OCI-LY1 (cell line): ENCODE results near the gene PTPRN2.

Experiments
- H2AFZ ChIP-seq: fragments of 200-600 bp; sonication (generic), shearing (Covaris generic); 2 replicates; pipeline ENCODE4 v1.6.0; 2014; ENCODE audit warnings: antibody characterized with exemption, mild to moderate bottlenecking, low read length
- H3F3A ChIP-seq: fragments of 200-600 bp; sonication (generic), shearing (Covaris generic); 2 replicates; pipeline ENCODE4 v1.6.0; 2014; ENCODE audit warnings: mild to moderate bottlenecking, antibody characterized with exemption, low read length, moderate library complexity; ENCODE audit not compliant: insufficient read depth
- H3K27ac ChIP-seq: fragments of 200-600 bp; sonication (generic); 2 replicates; pipeline ENCODE4 v1.5.1; 2014; ENCODE audit warnings: low read length, mixed run types, mild to moderate bottlenecking, low read depth; ENCODE audit not compliant: poor library complexity, severe bottlenecking
- H3K27me3 ChIP-seq: fragments of 200-600 bp; sonication (generic); 2 replicates; pipeline ENCODE4 v1.6.0; 2014; ENCODE audit warnings: antibody characterized with exemption, mild to moderate bottlenecking, low read length, moderate library complexity; ENCODE audit not compliant: insufficient read depth
- H3K36me3 ChIP-seq: fragments of 200-600 bp; sonication (generic); 2 replicates; pipeline ENCODE4 v1.6.1; 2014; ENCODE audit warnings: mild to moderate bottlenecking, antibody characterized with exemption, low read length, moderate library complexity, mixed read lengths; ENCODE audit not compliant: insufficient read depth
- H3K4me1 ChIP-seq: fragments of 200-600 bp; sonication (generic); 2 replicates; pipeline ENCODE4 v1.5.1; 2014; ENCODE audit warnings: mild to moderate bottlenecking, low read length, moderate library complexity; ENCODE audit not compliant: insufficient read depth, severe bottlenecking
- H3K4me2 ChIP-seq: fragments of 200-600 bp; sonication (generic), shearing (Covaris generic); 2 replicates; pipeline ENCODE4 v1.6.1; 2014; ENCODE audit warnings: low read length
- H3K4me3 ChIP-seq: fragments of 200-600 bp; sonication (generic); 2 replicates; pipeline ENCODE4 v1.5.1; 2014; ENCODE audit warnings: low read length, low read depth, mild to moderate bottlenecking, mixed read lengths; ENCODE audit not compliant: poor library complexity, severe bottlenecking
- H3K79me2 ChIP-seq: fragments of 200-600 bp; shearing (Covaris generic); 2 replicates; pipeline ENCODE4 v1.6.1; 2016; ENCODE audit warnings: mixed run types, low read length, mixed read lengths; ENCODE audit not compliant: insufficient read depth
- H3K9ac ChIP-seq: fragments of 200-600 bp; sonication (generic), shearing (Covaris generic); 2 replicates; pipeline ENCODE4 v1.6.1; 2014; ENCODE audit warnings: mild to moderate bottlenecking, low read length, mixed read lengths
- H3K9me2 ChIP-seq: fragments of 200-600 bp; sonication (generic), shearing (Covaris generic); 2 replicates; pipeline ENCODE4 v1.6.1; 2014; ENCODE audit warnings: low read depth, mild to moderate bottlenecking, low read length, mixed read lengths
- H3K9me3 ChIP-seq: fragments of 200-600 bp; shearing (Covaris generic); 2 replicates; pipeline ENCODE4 v1.6.1; 2014; ENCODE audit warnings: low read length, mixed read lengths
- H4K20me1 ChIP-seq: fragments of 200-600 bp; sonication (generic), shearing (Covaris generic); 2 replicates; pipeline ENCODE4 v1.6.0; 2016; ENCODE audit warnings: mild to moderate bottlenecking, low read length; ENCODE audit not compliant: insufficient read depth
- EZH2 ChIP-seq: fragments of 200-600 bp; sonication (generic), shearing (Covaris generic); IDR thresholded peaks from 2 replicates; pipeline ENCODE4 v1.8.0; 2017; ENCODE audit warnings: borderline replicate concordance, mixed run types, mild to moderate bottlenecking, antibody characterized with exemption, low read length, moderate library complexity, mixed read lengths
- TF ChIP-seq, protein P1 (sequence below): fragments of 200-600 bp; sonication (generic), shearing (Covaris generic); IDR thresholded peaks from 2 replicates; pipeline ENCODE4 v1.5.1; 2017; ENCODE audit warnings: mild to moderate bottlenecking, antibody characterized with exemption, low read length, moderate library complexity, mixed read lengths

The PTPRN2 gene

DNA sequence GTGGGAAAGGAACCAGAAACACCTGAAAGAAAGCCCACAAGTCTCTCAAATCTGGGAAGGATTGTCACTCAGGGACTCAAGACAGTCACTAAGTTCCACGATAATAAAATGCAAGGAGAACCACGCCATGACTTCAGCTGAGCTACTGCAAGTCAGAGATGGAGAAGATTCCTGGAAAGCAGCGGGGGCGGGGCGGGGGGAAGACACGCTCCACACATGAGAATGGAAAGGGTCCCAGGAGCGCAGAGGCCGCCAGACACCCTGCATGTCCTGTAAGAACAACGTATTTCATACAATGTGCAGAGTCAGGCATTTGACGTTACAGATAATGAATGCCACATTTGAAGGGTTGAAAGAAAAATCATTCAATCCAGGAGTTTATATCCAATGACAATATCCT, 448.1 kb downstream of the PTPRN2 start:
- Histone ChIP-seq H3K36me3 (no peaks in the 10 kb centered on the region), H3K4me1 (no peaks in the 10 kb centered on the region), H3K27me3 (no peaks in the 10 kb centered on the region), H3K27ac (no peak overlapping the region), H3K4me2 (no peak overlapping the region), H4K20me1 (no peaks in the 10 kb centered on the region), H2AFZ (no peak overlapping the region), H3K79me2 (no peaks in the 10 kb centered on the region), H3K9ac (no peak overlapping the region), H3K9me2 (no peaks in the 10 kb centered on the region), H3K4me3 (no peak overlapping the region), H3K9me3 (no peaks in the 10 kb centered on the region), H3F3A (no peaks in the 10 kb centered on the region)
- TF ChIP-seq, protein P1, sequence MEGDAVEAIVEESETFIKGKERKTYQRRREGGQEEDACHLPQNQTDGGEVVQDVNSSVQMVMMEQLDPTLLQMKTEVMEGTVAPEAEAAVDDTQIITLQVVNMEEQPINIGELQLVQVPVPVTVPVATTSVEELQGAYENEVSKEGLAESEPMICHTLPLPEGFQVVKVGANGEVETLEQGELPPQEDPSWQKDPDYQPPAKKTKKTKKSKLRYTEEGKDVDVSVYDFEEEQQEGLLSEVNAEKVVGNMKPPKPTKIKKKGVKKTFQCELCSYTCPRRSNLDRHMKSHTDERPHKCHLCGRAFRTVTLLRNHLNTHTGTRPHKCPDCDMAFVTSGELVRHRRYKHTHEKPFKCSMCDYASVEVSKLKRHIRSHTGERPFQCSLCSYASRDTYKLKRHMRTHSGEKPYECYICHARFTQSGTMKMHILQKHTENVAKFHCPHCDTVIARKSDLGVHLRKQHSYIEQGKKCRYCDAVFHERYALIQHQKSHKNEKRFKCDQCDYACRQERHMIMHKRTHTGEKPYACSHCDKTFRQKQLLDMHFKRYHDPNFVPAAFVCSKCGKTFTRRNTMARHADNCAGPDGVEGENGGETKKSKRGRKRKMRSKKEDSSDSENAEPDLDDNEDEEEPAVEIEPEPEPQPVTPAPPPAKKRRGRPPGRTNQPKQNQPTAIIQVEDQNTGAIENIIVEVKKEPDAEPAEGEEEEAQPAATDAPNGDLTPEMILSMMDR = no peak
- no peak for TF ChIP-seq EZH2

DNA sequence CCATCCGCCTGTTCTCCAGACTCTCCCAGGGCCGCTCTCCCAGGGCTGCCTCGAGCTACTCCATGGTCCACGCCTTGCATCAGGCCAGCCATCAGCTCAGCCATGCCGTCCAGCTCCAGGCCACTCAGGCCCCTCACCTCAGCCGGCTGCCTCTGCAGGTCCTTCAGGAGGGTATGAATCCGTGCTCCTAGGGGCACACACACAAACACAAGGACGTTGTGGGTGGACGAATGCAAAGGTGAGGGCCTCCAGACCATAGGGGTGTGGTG, 449.4 kb downstream of the PTPRN2 start:
- Histone ChIP-seq H3K4me3 (no peak overlapping the region), H2AFZ (no peak overlapping the region), H3K9ac (no peak overlapping the region), H3K79me2 (no peaks in the 10 kb centered on the region), H4K20me1 (no peaks in the 10 kb centered on the region), H3K36me3 (no peaks in the 10 kb centered on the region), H3K27me3 (no peaks in the 10 kb centered on the region), H3K9me3 (no peaks in the 10 kb centered on the region), H3K27ac (no peak overlapping the region), H3F3A (no peaks in the 10 kb centered on the region), H3K4me1 (no peaks in the 10 kb centered on the region), H3K9me2 (no peaks in the 10 kb centered on the region), H3K4me2 (no peak overlapping the region)
- TF ChIP-seq, protein P1 = no peak
- no peak for TF ChIP-seq EZH2

DNA sequence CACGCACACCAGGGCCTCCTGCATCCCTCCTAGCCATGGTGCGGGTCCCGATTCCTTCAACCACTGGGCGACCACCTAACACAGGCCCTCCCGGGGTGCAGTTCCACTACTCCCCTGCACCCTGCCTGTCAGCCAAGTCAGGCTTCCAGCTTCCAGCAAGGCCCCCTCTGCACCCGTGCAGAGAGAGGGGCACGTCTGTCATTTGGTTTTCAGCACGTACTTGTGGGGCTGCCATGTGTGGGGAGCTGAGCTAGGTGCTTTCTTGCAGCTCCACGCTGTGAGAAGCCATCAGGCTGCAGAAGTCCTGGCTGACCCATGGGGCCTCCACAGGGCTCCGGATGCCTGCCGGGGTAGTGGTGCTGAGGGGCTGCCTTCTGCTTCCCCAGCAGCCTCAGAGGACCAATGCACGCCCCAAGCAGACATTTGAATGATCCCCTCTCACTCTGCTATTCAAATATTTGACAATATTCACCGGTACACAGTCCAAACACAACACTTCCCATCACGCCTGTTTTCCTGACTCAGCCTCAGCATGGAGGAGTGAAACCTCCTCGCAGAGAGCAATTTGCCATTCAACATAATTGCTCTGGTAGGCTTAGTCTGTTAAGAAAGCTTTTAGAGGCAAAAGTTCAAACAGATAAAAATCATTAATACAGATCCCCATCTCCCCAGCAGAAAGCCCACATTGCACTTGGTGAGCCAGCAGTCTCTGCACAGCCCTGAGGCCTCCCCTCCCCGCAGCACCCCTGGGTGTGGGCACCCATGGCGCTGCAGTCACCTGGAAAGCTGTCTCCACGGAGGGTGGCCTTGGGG, 449.9 kb downstream of the PTPRN2 start:
- Histone ChIP-seq H3K27ac (no peak overlapping the region), H3K9ac (no peak overlapping the region), H3K79me2 (no peaks in the 10 kb centered on the region), H3K4me2 (no peak overlapping the region), H3F3A (no peaks in the 10 kb centered on the region), H3K4me3 (no peak overlapping the region), H3K9me2 (no peaks in the 10 kb centered on the region), H3K4me1 (no peaks in the 10 kb centered on the region), H3K27me3 (no peaks in the 10 kb centered on the region), H2AFZ (no peak overlapping the region), H4K20me1 (no peaks in the 10 kb centered on the region), H3K9me3 (no peaks in the 10 kb centered on the region), H3K36me3 (no peaks in the 10 kb centered on the region)
- no peak for TF ChIP-seq EZH2
- TF ChIP-seq, protein P1 = no peak
